Muscle of leg (tissue), 9 donors: ENCODE measurements around the gene SMG7. TPM values are rescaled to one million over a fixed set of nuclear protein-coding genes. Genes with fewer than 3 reads are reported as not detected.

Source experiments
- polyA plus RNA-seq, 8 donors: library from polyadenylated mRNA; unstranded; fragments of 120-200 nt; gene quantifications; one replicate each; pipeline versions ENCODE4 v1.2.1 to v1.2.3, GENCODE V29; 2013; ENCODE audit warnings: inconsistent platforms in 1 of 8, low replicate concordance in 1 of 8; ENCODE audit not compliant: insufficient read length in 8 of 8, insufficient read depth in 1 of 8
- total RNA-seq: library from RNA; stranded (reverse); fragments of 120-200 nt; gene quantifications from one replicate; pipeline ENCODE4 v1.2.4, GENCODE V29; 2013

SMG7 gene
- total and polyA plus RNA-seq, 9 donors, result 14.7 to 37.6 (median 31.3) TPM

Other genes with a start within 250 kb of the SMG7 start
- 0.49 TPM for gene NMNAT2, start 54.1 kb upstream of the SMG7 start, total RNA-seq
- gene NMNAT2, start 54.1 kb upstream of the SMG7 start, polyA plus RNA-seq, result 1 to 10 TPM in 4 of 8 donors, under 1 TPM in 4; 0.71 to 2.5 (median 1.1) TPM
- 5.5 TPM for gene NCF2, start 118.0 kb downstream of the SMG7 start, total RNA-seq
- gene NCF2, start 118.0 kb downstream of the SMG7 start, polyA plus RNA-seq, result 1 to 10 TPM; 4.0 to 7.9 (median 4.7) TPM
- gene ARPC5, start 163.3 kb downstream of the SMG7 start, total RNA-seq, result 105 TPM
- 100 to 1,000 TPM in 3 of 8 donors, 10 to 100 TPM in 5; 81.4 to 116 (median 96.6) TPM for gene ARPC5, start 163.3 kb downstream of the SMG7 start, polyA plus RNA-seq
- not detected for gene APOBEC4, start 180.8 kb downstream of the SMG7 start, total RNA-seq
- gene APOBEC4, start 180.8 kb downstream of the SMG7 start, polyA plus RNA-seq, result not detected